H1 (cell line): ENCODE measurements around the gene PGM1. TPM values are rescaled to one million over a fixed set of nuclear protein-coding genes. Genes with fewer than 3 reads are reported as not detected.
A peak's percentile ranks its signal among the peaks of the same experiment; 100 is the strongest.

Source experiments
- CTCF ChIA-PET: fragments of 300-600 bp; sonication (Branson Sonifier 250); formaldehyde crosslinking; loops from one replicate; lab custom pipeline; 2021; ENCODE audit not compliant: partially characterized antibody; lab: Charles Lee
- POLR2A ChIA-PET: fragments of 300-600 bp; sonication (Branson Sonifier 250); formaldehyde crosslinking; loops from one replicate; lab custom pipeline; 2021; ENCODE audit warnings: inconsistent platforms; ENCODE audit not compliant: partially characterized antibody; lab: Charles Lee
- DNase-seq, 2 experiments: peaks; one replicate each; pipeline versions ENCODE4 v3.0.0 to v3.0.0-alpha.2; 2010 to 2022; ENCODE audit warnings: low spot score in 2 of 2, low read depth in 1 of 2, mixed read lengths in 1 of 2
- FAIRE-seq: peaks from 2 replicates; lab custom pipeline; 2011; peaks lifted over from hg19 to GRCh38; lab: Jason Lieb, UNC
- H2AFZ ChIP-seq: 2 replicates; pipeline ENCODE4 v1.8.1; 2012; ENCODE audit warnings: low read length, inconsistent platforms
- H2AK5ac ChIP-seq: 2 replicates; pipeline ENCODE4 v1.6.1; 2013; ENCODE audit warnings: low read depth, low read length
- H2BK120ac ChIP-seq: replicated peaks from 2 replicates; pipeline ENCODE3; 2013; ENCODE audit warnings: low read depth, low read length, inconsistent platforms
- H2BK12ac ChIP-seq: 2 replicates; pipeline ENCODE4 v1.6.1; 2013; ENCODE audit warnings: low read depth, low read length
- H2BK15ac ChIP-seq: 2 replicates; pipeline ENCODE4 v1.6.1; 2013; ENCODE audit warnings: low read length
- H2BK20ac ChIP-seq: 2 replicates; pipeline ENCODE4 v1.6.1; 2013; ENCODE audit warnings: low read length
- H2BK5ac ChIP-seq: 2 replicates; pipeline ENCODE4 v1.6.1; 2013; ENCODE audit warnings: low read depth, low read length
- H3K14ac ChIP-seq: 2 replicates; pipeline ENCODE4 v1.6.1; 2013; ENCODE audit warnings: inconsistent platforms; ENCODE audit not compliant: insufficient read length
- H3K18ac ChIP-seq: 2 replicates; pipeline ENCODE4 v1.6.1; 2013; ENCODE audit warnings: low read length; ENCODE audit errors: extremely low read depth
- H3K23ac ChIP-seq: 2 replicates; pipeline ENCODE4 v1.6.1; 2013; ENCODE audit warnings: inconsistent platforms; ENCODE audit not compliant: insufficient read length
- H3K23me2 ChIP-seq: 2 replicates; pipeline ENCODE4 v1.6.1; 2013; ENCODE audit warnings: low read depth, low read length
- H3K27ac ChIP-seq: 2 replicates; pipeline ENCODE4 v1.6.1; 2011; ENCODE audit warnings: low read depth, low read length, inconsistent platforms
- H3K27me3 ChIP-seq, 4 experiments: replicated peaks in 1 of 4; 1 replicate in 1 of 4; 2 replicates in 3 of 4; pipeline versions ENCODE4 v1.6.1 to v1.8.1; 2011 to 2013; ENCODE audit warnings: low read length in 3 of 4, mild to moderate bottlenecking in 3 of 4, inconsistent platforms in 2 of 4, mixed read lengths in 2 of 4, moderate library complexity in 1 of 4; ENCODE audit not compliant: control insufficient read depth in 3 of 4, insufficient read depth in 3 of 4; ENCODE audit errors: extremely low read depth in 1 of 4
- H3K36me3 ChIP-seq, 4 experiments: 2 replicates each; pipeline versions ENCODE4 v1.6.1 to v1.8.1; 2011 to 2013; ENCODE audit warnings: mild to moderate bottlenecking in 4 of 4, low read length in 3 of 4, moderate library complexity in 2 of 4, control low read depth in 1 of 4, inconsistent platforms in 1 of 4; ENCODE audit not compliant: insufficient read depth in 4 of 4, control insufficient read depth in 2 of 4
- H3K4ac ChIP-seq: replicated peaks from 2 replicates; pipeline ENCODE3; 2013; ENCODE audit warnings: low read length, low read depth, mixed read lengths, inconsistent platforms; ENCODE audit not compliant: insufficient read length
- H3K4me1 ChIP-seq, 4 experiments: replicated peaks in 1 of 4; 1 replicate in 1 of 4; 2 replicates in 3 of 4; pipeline versions ENCODE4 v1.6.1 to v1.8.1; 2011 to 2013; ENCODE audit warnings: low read length in 3 of 4, inconsistent platforms in 2 of 4, mixed read lengths in 1 of 4; ENCODE audit not compliant: insufficient read depth in 4 of 4, control insufficient read depth in 3 of 4
- H3K4me2 ChIP-seq, 2 experiments: 2 replicates each; pipeline versions ENCODE4 v1.6.1 to v1.8.1; 2011 to 2013; ENCODE audit warnings: low read depth in 2 of 2, low read length in 2 of 2, control low read depth in 1 of 2, inconsistent platforms in 1 of 2, mild to moderate bottlenecking in 1 of 2; ENCODE audit not compliant: insufficient read depth in 1 of 2
- H3K4me3 ChIP-seq, 4 experiments: fragments of 200-600, 300-600 bp in 1 of 4; sonication (generic), shearing (Covaris generic), sonication (Bioruptor Twin) in 1 of 4; 2 replicates each; pipeline versions ENCODE4 v1.5.1 to v1.8.1; 2011 to 2016; ENCODE audit warnings: low read length in 4 of 4, low read depth in 3 of 4, control low read depth in 2 of 4, inconsistent platforms in 2 of 4, mild to moderate bottlenecking in 2 of 4, mixed read lengths in 1 of 4, moderate library complexity in 1 of 4; ENCODE audit not compliant: insufficient read depth in 2 of 4; ENCODE audit errors: extremely low read depth in 1 of 4
- H3K56ac ChIP-seq: replicated peaks from 2 replicates; pipeline ENCODE3; 2013; ENCODE audit warnings: low read depth, mild to moderate bottlenecking, mixed read lengths, low read length, inconsistent platforms; ENCODE audit not compliant: insufficient read length
- H3K79me1 ChIP-seq: 2 replicates; pipeline ENCODE4 v1.6.1; 2013; ENCODE audit warnings: low read depth, low read length, control low read depth
- H3K79me2 ChIP-seq, 2 experiments: 2 replicates each; pipeline versions ENCODE4 v1.6.1 to v1.8.1; 2012 to 2013; ENCODE audit warnings: low read length in 2 of 2, mild to moderate bottlenecking in 2 of 2, inconsistent platforms in 1 of 2; ENCODE audit not compliant: insufficient read depth in 2 of 2, control insufficient read depth in 1 of 2
- H3K9ac ChIP-seq, 4 experiments: replicated peaks in 1 of 4; 1 replicate in 1 of 4; 2 replicates in 3 of 4; pipeline versions ENCODE4 v1.6.1 to v1.8.1; 2011 to 2013; ENCODE audit warnings: low read depth in 3 of 4, low read length in 3 of 4, control low read depth in 2 of 4, mild to moderate bottlenecking in 2 of 4, moderate library complexity in 2 of 4, inconsistent platforms in 1 of 4; ENCODE audit errors: extremely low read depth in 1 of 4
- H3K9me3 ChIP-seq, 2 experiments: 2 replicates each; pipeline versions ENCODE4 v1.6.1 to v1.8.1; 2012 to 2013; ENCODE audit warnings: mild to moderate bottlenecking in 2 of 2, moderate library complexity in 2 of 2, control low read depth in 1 of 2, inconsistent platforms in 1 of 2, low read depth in 1 of 2, low read length in 1 of 2, mixed read lengths in 1 of 2; ENCODE audit not compliant: insufficient read depth in 2 of 2
- H4K20me1 ChIP-seq, 2 experiments: replicated peaks in 1 of 2; 2 replicates each; pipeline versions ENCODE3 to v1.8.1; 2011 to 2013; ENCODE audit warnings: inconsistent platforms in 2 of 2, low read length in 2 of 2, mild to moderate bottlenecking in 1 of 2; ENCODE audit not compliant: insufficient read depth in 2 of 2, control insufficient read depth in 1 of 2
- H4K5ac ChIP-seq: 2 replicates; pipeline ENCODE4 v1.6.1; 2013; ENCODE audit warnings: low read length, low read depth, mixed read lengths, inconsistent platforms; ENCODE audit not compliant: insufficient read length
- H4K8ac ChIP-seq: 2 replicates; pipeline ENCODE4 v1.8.0; 2013; ENCODE audit warnings: mild to moderate bottlenecking, moderate library complexity, low read length, inconsistent platforms; ENCODE audit not compliant: insufficient read depth; ENCODE audit errors: extremely low read depth
- H4K91ac ChIP-seq: replicated peaks from 2 replicates; pipeline ENCODE3; 2013; ENCODE audit warnings: low read length, mixed read lengths, inconsistent platforms; ENCODE audit not compliant: insufficient read length
- ASH2L ChIP-seq: fragments of 200-600, 300-600 bp; sonication (generic); IDR thresholded peaks from one replicate; pipeline ENCODE4 v1.7.1; 2017; ENCODE audit warnings: low read length
- CEBPB ChIP-seq: IDR thresholded peaks from 2 replicates; pipeline ENCODE4 v1.6.1; 2012; ENCODE audit warnings: low read depth, low read length
- RAD21 ChIP-seq, 2 experiments: IDR thresholded peaks in 1 of 2; conservative IDR thresholded peaks in 1 of 2; 2 replicates each; pipeline ENCODE4 v1.6.1; 2011; ENCODE audit warnings: low read depth in 2 of 2, low read length in 2 of 2, improper control_type of control experiment in 1 of 2, inconsistent platforms in 1 of 2, mild to moderate bottlenecking in 1 of 2, moderate library complexity in 1 of 2
- WGBS, 2 experiments: shearing (Covaris generic) in 1 of 2; methylation state at CpG; one replicate each; pipeline versions ENCODE4 v1.1.6 to v1.1.7; 2013 to 2015; ENCODE audit warnings: low lambda C conversion rate in 2 of 2, mixed read lengths in 2 of 2, inconsistent platforms in 1 of 2, low coverage in 1 of 2, missing lambda C conversion rate in 1 of 2; ENCODE audit not compliant: insufficient replicate concordance in 2 of 2, insufficient coverage in 1 of 2, insufficient read length in 1 of 2; ENCODE audit errors: extremely low coverage in 1 of 2, missing lambda C conversion rate in 1 of 2; 5-methylcytosine and 5-hydroxymethylcytosine counted together
- polyA plus RNA-seq, 7 experiments: library from polyadenylated mRNA; depleted of rRNA in 3 of 7; stranded (reverse) in 5 of 7; unstranded in 2 of 7; fragments of >200 nt in 5 of 7; fragments of 200-250 nt in 2 of 7; gene quantifications; 1 replicate in 5 of 7; 2 replicates in 1 of 7; 4 replicates in 1 of 7; pipeline versions ENCODE4 v1.2.1 to v1.2.3, GENCODE V29; 2011 to 2013; ENCODE audit warnings: missing spikeins in 2 of 7, mixed read lengths in 2 of 7
- total RNA-seq: library from RNA; stranded (reverse); fragmentation: NEBNext Ultra II Directional; extraction: Animal tissue kit (Norgen Biotek cat#: 25700); gene quantifications from 2 replicates; pipeline ENCODE4 v1.2.1, GENCODE V29; 2021
- TF ChIP-seq, protein P1 (sequence below), 3 experiments: IDR thresholded peaks; 1 replicate in 2 of 3; 2 replicates in 1 of 3; pipeline versions ENCODE4 v1.5.1 to v1.6.1; 2011; ENCODE audit warnings: low read length in 3 of 3, mild to moderate bottlenecking in 3 of 3, inconsistent platforms in 2 of 3, low read depth in 1 of 3, moderate library complexity in 1 of 3; ENCODE audit not compliant: insufficient read depth in 1 of 3; ENCODE audit errors: control extremely low read depth in 1 of 3

PGM1 gene
- total and polyA plus RNA-seq, 2 of the 8 experiments (the other 6 are each of a cell fraction or from before 2014, with no cell fraction given): 33.0 to 65.4 TPM

DNA sequence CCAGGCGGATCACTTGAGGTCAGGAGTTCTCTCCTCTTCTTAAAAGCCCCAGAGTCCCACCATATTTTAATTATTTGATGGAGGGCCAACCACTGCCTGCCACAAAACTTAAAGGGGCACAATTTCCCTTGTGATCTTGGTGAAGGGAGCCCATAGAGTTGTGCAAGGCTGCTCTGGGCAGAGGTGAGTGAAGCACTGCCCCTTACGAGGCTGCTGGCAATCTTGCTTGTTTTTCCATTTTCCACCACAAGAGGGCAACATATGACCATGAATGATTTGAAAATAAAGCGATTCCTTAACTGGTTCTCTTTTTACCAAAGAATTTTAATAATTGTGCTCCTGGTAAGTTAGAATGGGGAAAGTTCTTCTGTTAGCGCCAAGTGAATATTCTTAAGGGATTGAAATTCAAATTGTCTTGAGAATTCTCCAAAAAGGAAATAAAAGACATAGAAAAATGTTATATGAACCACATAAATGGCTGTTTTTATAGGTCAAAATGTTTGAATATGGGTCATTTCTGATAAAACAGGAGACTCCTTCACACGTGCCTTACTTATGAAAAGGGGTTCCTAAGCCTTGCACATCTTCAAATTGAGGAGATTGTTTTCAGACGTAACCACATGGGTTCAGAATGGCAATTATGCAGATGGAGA, 22.7 kb downstream of the PGM1 start:
- no peak overlapping the region for H3K4me2 ChIP-seq
- H3K18ac ChIP-seq: no peak overlapping the region
- no peak overlapping the region for H4K5ac ChIP-seq
- no peak overlapping the region for H3K56ac ChIP-seq
- ChIA-PET CTCF (interaction anchor here (0.6 to 3.0 kb wide), 36 partner anchors 8 to 648 kb away, joined by 3 to 18 read pairs (median 5); partner anchors contain the start of gene ROR1), POLR2A (interaction anchor here (0.6 kb wide), 2 partner anchors 16 to 76 kb away, joined by 3 read pairs; no protein-coding TSS in a partner anchor)
- peak; percentile 97 for FAIRE-seq
- H3K9me3 ChIP-seq: no peaks in the 10 kb centered on the region
- H3K27me3 ChIP-seq: no peaks in the 10 kb centered on the region
- no peak overlapping the region for H4K91ac ChIP-seq
- H2AK5ac ChIP-seq: no peak overlapping the region
- H3K14ac ChIP-seq: no peak overlapping the region
- no peaks in the 10 kb centered on the region; the same call in 1 of the 2 replicates for H3K79me1 ChIP-seq
- H3K79me2 ChIP-seq: no peaks in the 10 kb centered on the region
- no peak overlapping the region for H3K4ac ChIP-seq
- no peaks in the 10 kb centered on the region for H4K20me1 ChIP-seq
- TF ChIP-seq CEBPB (peak; percentile 71; the same call in 1 of the 2 replicates), RAD21 (IDR thresholded peaks at IDR 0.05 in 1 of 2, conservative IDR thresholded peaks at IDR 0.05 in 1 of 2; ENCODE audit: low read depth in 2 of 2, low read length in 2 of 2) (peak; percentile 84 to 85), ASH2L (no peak)
- TF ChIP-seq, protein P1, sequence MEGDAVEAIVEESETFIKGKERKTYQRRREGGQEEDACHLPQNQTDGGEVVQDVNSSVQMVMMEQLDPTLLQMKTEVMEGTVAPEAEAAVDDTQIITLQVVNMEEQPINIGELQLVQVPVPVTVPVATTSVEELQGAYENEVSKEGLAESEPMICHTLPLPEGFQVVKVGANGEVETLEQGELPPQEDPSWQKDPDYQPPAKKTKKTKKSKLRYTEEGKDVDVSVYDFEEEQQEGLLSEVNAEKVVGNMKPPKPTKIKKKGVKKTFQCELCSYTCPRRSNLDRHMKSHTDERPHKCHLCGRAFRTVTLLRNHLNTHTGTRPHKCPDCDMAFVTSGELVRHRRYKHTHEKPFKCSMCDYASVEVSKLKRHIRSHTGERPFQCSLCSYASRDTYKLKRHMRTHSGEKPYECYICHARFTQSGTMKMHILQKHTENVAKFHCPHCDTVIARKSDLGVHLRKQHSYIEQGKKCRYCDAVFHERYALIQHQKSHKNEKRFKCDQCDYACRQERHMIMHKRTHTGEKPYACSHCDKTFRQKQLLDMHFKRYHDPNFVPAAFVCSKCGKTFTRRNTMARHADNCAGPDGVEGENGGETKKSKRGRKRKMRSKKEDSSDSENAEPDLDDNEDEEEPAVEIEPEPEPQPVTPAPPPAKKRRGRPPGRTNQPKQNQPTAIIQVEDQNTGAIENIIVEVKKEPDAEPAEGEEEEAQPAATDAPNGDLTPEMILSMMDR (IDR thresholded peaks at IDR 0.05; ENCODE audit: control extremely low read depth in 1 of 3, insufficient read depth in 1 of 3, low read depth in 1 of 3, low read length in 3 of 3): peak; percentile 31 to 72 (median 59)
- H3K4me1 ChIP-seq: peaks cover 0 to 12% (median 0%) of the 10 kb centered on the region in 4 experiments; a peak in 1 of 7 replicates
- no peak overlapping the region for H2BK120ac ChIP-seq
- H4K8ac ChIP-seq: no peak overlapping the region
- H2BK20ac ChIP-seq: no peak overlapping the region
- no peak overlapping the region for H2BK15ac ChIP-seq
- H3K4me3 ChIP-seq: no peak overlapping the region
- no peak overlapping the region for H3K23ac ChIP-seq
- no peak overlapping the region for H3K9ac ChIP-seq
- no peak overlapping the region for H2AFZ ChIP-seq
- H2BK5ac ChIP-seq: no peak overlapping the region
- H3K27ac ChIP-seq: no peak overlapping the region
- H3K23me2 ChIP-seq: no peaks in the 10 kb centered on the region
- H3K36me3 ChIP-seq: no peaks in the 10 kb centered on the region
- DNase-seq: peak in 1 of 2 experiments; percentile 78
- no peak overlapping the region for H2BK12ac ChIP-seq
- 36% methylated on average over 6 of the region's 6 CpGs; no CpG with 5 or more reads in 1 of the 2 experiments for WGBS, 2 experiments
